Skeletal muscle satellite cell (primary cell): ENCODE data around the gene CDK1.
"Not testable (repeated sequence)": the region's sequence is repeated elsewhere in the genome, so short reads cannot be mapped to it uniquely, and the experiment has no call there.

Experiments used
- H3K27me3 ChIP-seq: 2 replicates; pipeline ENCODE4 v1.7.0; 2013; ENCODE audit warnings: low read length; ENCODE audit not compliant: control insufficient read depth, insufficient read depth
- H3K36me3 ChIP-seq: 2 replicates; pipeline ENCODE4 v1.7.0; 2013; ENCODE audit warnings: mild to moderate bottlenecking, control low read depth, low read length; ENCODE audit not compliant: insufficient read depth
- H3K4me1 ChIP-seq: 2 replicates; pipeline ENCODE4 v1.7.0; 2013; ENCODE audit warnings: low read length; ENCODE audit not compliant: control insufficient read depth, insufficient read depth
- H3K4me2 ChIP-seq: 2 replicates; pipeline ENCODE4 v1.7.0; 2013; ENCODE audit warnings: mild to moderate bottlenecking, low read length
- H3K4me3 ChIP-seq: 2 replicates; pipeline ENCODE4 v1.7.0; 2013; ENCODE audit warnings: low read length
- H3K9ac ChIP-seq: 2 replicates; pipeline ENCODE4 v1.7.0; 2013; ENCODE audit warnings: mild to moderate bottlenecking, low read depth, low read length, moderate library complexity
- H3K9me3 ChIP-seq: replicated peaks from 2 replicates; pipeline ENCODE4 v1.7.0; 2013; ENCODE audit warnings: mild to moderate bottlenecking, control low read depth, low read length

Gene CDK1

GRCh38 chr10:60817398-60817805 is 39.1 kb downstream of the CDK1 start:
- H3K4me3 ChIP-seq, result no peak overlapping the region
- peaks cover 20% of the 10 kb centered on the region for H3K4me1 ChIP-seq

GRCh38 chr10:60818134-60818770 is 40.0 kb downstream of the CDK1 start:
- Histone ChIP-seq H3K9me3 (no peaks in the 10 kb centered on the region), H3K4me2 (no peak overlapping the region), H3K36me3 (no peaks in the 10 kb centered on the region), H3K4me3 (no peak overlapping the region), H3K27me3 (no peaks in the 10 kb centered on the region), H3K9ac (no peak overlapping the region), H3K4me1 (peaks cover 20% of the 10 kb centered on the region)

More at GRCh38 chr10:60817398-60817805, 39.1 kb downstream of the CDK1 start:
- H3K36me3 ChIP-seq, result no peaks in the 10 kb centered on the region
- H3K4me2 ChIP-seq, result peak overlapping the region; percentile 40
- H3K9me3 ChIP-seq, result no peaks in the 10 kb centered on the region
- no peaks in the 10 kb centered on the region for H3K27me3 ChIP-seq
- peak overlapping the region; percentile 24 for H3K9ac ChIP-seq

- H3K9me3 ChIP-seq, result no peaks in the 10 kb centered on the region
- H3K27me3 ChIP-seq, result no peaks in the 10 kb centered on the region
- H3K4me1 ChIP-seq, result peaks cover 20% of the 10 kb centered on the region
- H3K36me3 ChIP-seq, result no peaks in the 10 kb centered on the region
- H3K4me3 ChIP-seq, result no peak overlapping the region
- H3K4me2 ChIP-seq, result no peak overlapping the region
- H3K9ac ChIP-seq, result no peak overlapping the region
Measured at GRCh38 chr10:60819271-60819670, 41.0 kb downstream of the CDK1 start.

GRCh38 chr10:60820093-60820754 is 41.9 kb downstream of the CDK1 start:
- no peaks in the 10 kb centered on the region for H3K9me3 ChIP-seq
- H3K27me3 ChIP-seq, result no peaks in the 10 kb centered on the region
- H3K4me1 ChIP-seq, result peaks cover 20% of the 10 kb centered on the region
- no peak overlapping the region for H3K4me2 ChIP-seq
- no peak overlapping the region for H3K4me3 ChIP-seq
- H3K36me3 ChIP-seq, result no peaks in the 10 kb centered on the region
- no peak overlapping the region for H3K9ac ChIP-seq

DNA sequence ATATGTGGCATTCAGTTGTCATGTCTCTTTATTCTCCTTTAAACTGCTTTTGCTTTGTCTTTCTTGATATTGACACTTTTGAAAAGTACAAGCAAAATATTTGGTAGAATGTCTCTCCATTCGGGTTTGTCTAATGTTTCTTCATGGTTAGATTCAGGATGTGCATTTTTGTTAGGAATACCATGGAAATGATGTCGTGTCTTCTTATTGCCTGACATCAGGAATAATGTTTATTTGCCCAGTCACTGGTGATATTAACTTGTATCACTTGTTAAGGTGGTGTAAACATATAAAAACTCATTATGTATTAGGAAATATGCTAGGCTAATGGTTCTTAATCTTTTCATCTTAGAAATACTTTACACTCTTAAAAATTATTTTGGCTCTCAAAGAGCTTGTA is 43.4 kb downstream of the CDK1 start:
- no peaks in the 10 kb centered on the region for H3K36me3 ChIP-seq
- no peaks in the 10 kb centered on the region for H3K27me3 ChIP-seq
- H3K4me2 ChIP-seq, result no peak overlapping the region
- no peak overlapping the region for H3K4me3 ChIP-seq
- H3K9me3 ChIP-seq, result no peaks in the 10 kb centered on the region
- peaks cover 20% of the 10 kb centered on the region for H3K4me1 ChIP-seq
- no peak overlapping the region for H3K9ac ChIP-seq

- no peaks in the 10 kb centered on the region for H3K9me3 ChIP-seq
- peaks cover 12% of the 10 kb centered on the region for H3K4me1 ChIP-seq
- H3K4me2 ChIP-seq, result no peak overlapping the region
- H3K9ac ChIP-seq, result no peak overlapping the region
- no peaks in the 10 kb centered on the region for H3K36me3 ChIP-seq
- H3K4me3 ChIP-seq, result no peak overlapping the region
- H3K27me3 ChIP-seq, result no peaks in the 10 kb centered on the region
Measured at GRCh38 chr10:60822809-60823208, 44.5 kb downstream of the CDK1 start.

DNA sequence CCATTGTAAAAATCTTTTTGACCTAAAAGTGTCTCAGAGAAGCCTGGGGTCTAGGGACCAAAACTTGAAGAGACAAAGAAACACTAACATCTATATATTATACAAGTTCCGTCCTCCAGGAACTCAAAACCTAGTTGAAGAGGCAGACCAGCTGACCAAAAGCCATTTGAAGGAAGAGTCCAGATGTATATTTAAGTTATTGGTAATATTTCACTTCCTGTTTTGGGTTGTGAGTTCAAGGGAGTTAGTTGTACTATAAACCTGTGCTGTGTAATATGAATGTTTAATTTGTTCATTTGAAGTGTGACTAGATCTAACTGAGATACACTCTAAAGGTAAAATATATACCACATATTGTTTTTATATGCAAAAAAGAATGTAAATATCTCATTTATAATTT is 45.0 kb downstream of the CDK1 start:
- Histone ChIP-seq H3K27me3 (no peaks in the 10 kb centered on the region), H3K4me1 (peaks cover 15% of the 10 kb centered on the region), H3K36me3 (no peaks in the 10 kb centered on the region), H3K9me3 (no peaks in the 10 kb centered on the region), H3K4me2 (no peak overlapping the region), H3K9ac (no peak overlapping the region), H3K4me3 (no peak overlapping the region)

- peaks cover 14% of the 10 kb centered on the region for H3K4me1 ChIP-seq
- no peaks in the 10 kb centered on the region for H3K27me3 ChIP-seq
- H3K9ac ChIP-seq, result no peak overlapping the region
- H3K4me2 ChIP-seq, result no peak overlapping the region
- no peaks in the 10 kb centered on the region for H3K9me3 ChIP-seq
- H3K4me3 ChIP-seq, result no peak overlapping the region
- no peaks in the 10 kb centered on the region for H3K36me3 ChIP-seq
Measured at GRCh38 chr10:60825520-60825919, 47.2 kb downstream of the CDK1 start.

DNA sequence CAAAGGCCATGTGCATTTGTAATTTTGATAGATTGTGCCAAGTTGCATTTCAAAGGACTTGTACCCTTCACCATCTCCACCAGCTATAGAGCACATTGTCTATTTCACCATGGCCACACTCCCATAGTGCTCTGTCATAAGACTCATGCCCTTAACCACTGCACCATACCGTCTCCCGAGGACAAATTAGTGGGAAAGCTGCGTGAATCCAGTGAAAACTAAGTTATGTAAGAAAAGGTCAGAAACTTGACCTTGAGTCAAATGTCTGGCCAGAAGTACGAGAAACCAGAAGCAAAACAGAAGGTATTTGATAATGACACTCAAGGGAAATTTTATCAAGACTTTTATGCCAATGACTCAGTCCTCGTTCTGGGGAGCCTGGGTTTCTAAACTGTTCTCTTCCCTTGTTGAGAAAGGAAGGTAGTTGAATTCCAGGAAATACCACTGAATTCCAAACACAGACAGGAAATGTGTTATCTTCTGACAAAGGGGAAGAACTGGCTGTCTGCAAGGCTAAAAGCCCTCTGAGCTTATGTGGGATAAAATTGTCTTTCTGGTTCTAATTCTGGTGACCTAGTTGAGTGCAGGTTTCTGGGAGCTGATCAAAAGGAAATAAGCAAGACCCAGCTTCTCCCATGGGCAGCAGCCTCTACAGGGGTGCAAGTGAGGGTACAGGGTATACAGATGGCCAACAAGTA is 49.7 kb downstream of the CDK1 start:
- Histone ChIP-seq H3K27me3 (no peaks in the 10 kb centered on the region), H3K9me3 (no peaks in the 10 kb centered on the region), H3K4me3 (peak overlapping the region; percentile 34), H3K36me3 (no peaks in the 10 kb centered on the region), H3K4me1 (peaks cover 14% of the 10 kb centered on the region), H3K9ac (no peak overlapping the region), H3K4me2 (peak overlapping the region; percentile 52)

DNA sequence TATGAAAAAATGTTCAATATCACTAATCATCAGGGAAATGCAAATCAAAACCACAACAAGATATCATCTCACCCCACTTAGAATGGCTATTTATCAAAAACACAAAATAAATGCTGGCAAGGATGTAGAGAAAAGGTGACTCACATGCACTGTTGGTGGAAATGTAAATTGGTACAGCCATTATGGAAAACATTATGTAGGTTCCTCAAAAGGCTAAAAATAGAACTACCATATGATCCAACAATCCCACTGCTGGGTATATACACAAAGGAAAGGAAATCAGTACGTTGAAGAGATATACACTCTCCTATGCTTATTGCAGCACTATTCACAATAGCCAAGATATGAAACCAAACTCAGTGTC is 50.2 kb downstream of the CDK1 start:
- Histone ChIP-seq H3K4me3 (no peak overlapping the region), H3K36me3 (no peaks in the 10 kb centered on the region), H3K4me2 (peak overlapping the region; percentile 52), H3K9me3 (no peaks in the 10 kb centered on the region), H3K27me3 (no peaks in the 10 kb centered on the region), H3K9ac (no peak overlapping the region), H3K4me1 (peaks cover 14% of the 10 kb centered on the region)

GRCh38 chr10:60832136-60832535 is 53.9 kb downstream of the CDK1 start:
- not testable (repeated sequence) for H3K9me3 ChIP-seq, H3K36me3 ChIP-seq, H3K27me3 ChIP-seq, H3K9ac ChIP-seq, H3K4me3 ChIP-seq, H3K4me2 ChIP-seq
- H3K4me1 ChIP-seq, result peaks cover 14% of the 10 kb centered on the region
